T-helper 9 cell (primary cell): ENCODE results near the gene CLCNKA.
A peak's percentile ranks its signal among the peaks of the same experiment; 100 is the strongest.
"Not testable (repeated sequence)": the region's sequence is repeated elsewhere in the genome, so short reads cannot be mapped to it uniquely, and the experiment has no call there.

ENCODE experiments used
- DNase-seq: peaks from one replicate; pipeline ENCODE4 v3.0.0-alpha.2; 2020

The CLCNKA gene

DNA sequence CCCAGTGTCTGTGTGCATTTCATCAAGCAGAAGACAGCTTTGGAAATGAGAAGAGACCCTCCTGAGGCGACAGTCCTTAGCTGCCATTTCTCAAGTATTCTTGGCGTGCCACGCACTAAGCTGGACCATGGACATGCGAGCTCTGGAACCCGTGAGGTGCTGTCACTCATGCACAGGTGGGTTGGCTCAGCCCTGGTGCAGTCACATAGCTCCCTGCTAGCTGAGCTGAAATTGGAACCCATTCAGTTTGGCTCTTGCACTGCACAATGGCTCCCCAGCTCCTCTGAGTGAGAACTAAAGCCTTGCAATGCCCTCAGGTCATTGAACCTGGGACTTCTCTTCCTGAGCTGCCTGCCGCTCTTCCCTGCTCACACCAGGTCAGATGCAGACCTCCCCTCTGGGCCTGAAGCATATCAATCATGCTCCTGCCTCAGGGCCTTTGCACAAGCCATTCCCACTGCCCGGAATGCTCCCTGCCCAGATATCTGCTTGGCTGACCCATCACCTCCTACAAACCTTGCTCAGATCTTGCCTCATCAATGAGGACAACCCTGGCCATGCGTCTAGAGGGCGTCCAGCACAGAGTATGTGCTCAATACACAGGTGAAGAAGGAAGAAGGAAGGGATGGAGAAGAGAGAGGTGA, 24.1 kb upstream of the CLCNKA start:
- DNase-seq = no peak

DNA sequence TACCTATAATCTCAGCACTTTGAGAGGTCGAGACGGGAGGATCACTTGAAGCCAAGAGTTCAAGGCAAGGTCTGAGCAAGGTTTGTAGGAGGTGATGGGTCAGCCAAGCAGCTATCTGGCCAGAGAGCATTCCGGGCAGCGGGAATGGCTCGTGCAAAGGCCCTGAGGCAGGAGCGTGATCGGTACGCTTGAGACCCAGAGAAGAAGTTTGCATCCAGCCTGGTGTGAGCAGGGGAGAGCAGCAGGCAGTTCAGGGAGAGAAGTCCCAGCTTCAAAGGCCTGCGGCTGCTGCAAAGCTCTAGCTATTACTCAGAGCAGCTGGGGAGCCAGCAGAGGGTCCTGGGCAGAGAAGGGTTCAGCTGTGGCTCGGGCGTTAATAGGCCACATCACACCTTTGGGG, 22.9 kb upstream of the CLCNKA start:
- no peak for DNase-seq

DNA sequence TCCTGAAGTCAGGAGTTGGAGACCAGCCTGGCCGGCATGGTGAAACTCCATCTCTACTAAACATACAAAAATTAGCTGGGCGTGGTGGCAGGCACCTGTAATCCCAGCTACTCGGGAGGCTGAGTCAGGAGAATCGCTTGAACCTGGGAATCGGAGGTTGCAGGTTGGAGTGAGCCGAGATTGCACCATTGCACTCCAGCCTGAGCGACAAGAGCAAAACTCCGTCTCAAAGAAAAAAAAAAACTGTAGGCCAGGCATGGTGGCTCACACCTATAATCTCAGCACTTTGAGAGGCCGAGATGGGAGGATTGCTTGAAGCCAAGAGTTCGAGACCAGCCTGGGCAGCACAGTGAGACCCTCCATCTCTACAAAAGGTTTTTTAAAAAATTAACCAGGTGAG, 20.6 kb upstream of the CLCNKA start:
- DNase-seq = not testable (repeated sequence)

DNA sequence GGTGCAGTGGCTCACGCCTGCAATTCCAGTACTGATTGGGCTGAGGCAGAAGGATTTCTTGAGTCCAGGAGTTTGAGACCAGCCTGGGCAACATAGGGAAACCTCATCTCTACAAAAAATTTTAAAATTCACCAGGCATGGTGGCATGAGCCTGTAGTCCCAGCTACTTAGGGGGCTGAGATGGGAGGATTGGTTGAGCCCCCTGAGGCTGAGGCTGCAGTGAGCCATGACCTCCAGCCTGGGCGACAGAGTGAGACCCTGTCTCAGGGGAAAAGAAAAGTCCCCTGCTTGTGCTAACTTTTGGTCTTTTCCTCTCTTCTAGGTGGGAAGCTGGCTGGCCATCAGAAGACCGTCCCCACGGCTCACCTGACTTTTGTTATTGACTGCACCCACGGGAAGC, 16.2 kb upstream of the CLCNKA start:
- no peak for DNase-seq

DNA sequence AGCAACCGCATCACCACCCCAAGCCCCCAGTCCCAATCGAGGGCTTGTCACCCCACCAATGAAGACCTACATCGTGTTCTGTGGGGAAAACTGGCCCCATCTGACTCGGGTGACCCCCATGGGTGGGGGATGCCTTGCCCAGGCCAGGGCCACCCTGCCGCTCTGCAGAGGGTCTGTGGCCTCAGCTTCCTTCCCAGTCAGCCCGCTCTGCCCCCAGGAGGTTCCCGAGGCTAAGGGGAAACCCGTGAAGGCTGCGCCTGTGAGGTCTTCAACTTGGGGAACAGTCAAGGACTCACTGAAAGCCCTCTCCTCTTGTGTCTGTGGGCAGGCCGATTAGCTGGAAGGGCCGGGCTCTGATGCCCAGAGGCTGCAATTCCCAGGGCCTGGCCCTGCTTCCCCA, 15.8 kb upstream of the CLCNKA start:
- DNase-seq = no peak

DNA sequence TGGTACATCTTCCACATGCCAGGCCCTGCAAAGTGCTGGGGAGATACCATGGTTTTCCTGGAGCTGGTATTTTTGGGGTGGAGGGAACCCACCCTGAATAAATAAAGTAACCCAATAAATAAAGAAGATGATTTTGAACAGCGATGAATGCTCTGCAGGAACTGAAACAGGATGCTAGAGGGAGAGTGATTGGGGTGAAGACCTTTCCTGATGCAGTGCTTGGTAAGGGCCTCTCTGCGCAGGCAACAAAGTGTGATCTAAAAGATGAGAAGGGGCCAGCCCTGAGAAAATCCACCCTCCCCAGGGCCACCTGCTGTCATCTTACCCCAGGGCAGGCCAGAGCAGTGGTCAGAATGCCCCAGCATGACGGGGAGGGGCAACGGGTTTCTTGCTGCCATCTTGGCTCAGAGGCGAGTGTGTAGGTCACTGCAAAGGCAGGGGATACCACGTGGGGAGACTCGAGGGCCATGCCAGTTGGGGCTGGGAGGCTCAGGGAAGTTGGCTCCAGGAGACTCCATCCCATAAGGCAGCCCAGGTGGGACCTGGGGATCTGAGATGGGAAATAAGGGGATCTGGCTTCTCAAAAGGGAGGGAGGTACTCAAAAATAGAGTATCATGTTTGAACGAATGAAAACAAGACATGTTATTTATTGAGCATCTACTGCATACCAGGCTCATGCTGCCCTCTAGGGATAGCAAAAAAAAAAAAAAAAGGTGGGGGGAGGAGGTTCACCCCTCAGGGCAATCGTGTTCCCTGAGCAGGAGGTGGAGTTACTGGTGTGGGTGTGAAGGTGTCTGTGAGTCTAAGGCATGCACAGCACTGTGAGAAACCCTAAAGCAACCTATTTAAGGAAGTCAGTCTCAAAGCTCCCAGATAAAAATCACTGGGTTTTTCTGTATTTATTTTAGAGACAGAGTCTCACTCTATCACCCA, 15.0 kb upstream of the CLCNKA start:
- no peak for DNase-seq

DNA sequence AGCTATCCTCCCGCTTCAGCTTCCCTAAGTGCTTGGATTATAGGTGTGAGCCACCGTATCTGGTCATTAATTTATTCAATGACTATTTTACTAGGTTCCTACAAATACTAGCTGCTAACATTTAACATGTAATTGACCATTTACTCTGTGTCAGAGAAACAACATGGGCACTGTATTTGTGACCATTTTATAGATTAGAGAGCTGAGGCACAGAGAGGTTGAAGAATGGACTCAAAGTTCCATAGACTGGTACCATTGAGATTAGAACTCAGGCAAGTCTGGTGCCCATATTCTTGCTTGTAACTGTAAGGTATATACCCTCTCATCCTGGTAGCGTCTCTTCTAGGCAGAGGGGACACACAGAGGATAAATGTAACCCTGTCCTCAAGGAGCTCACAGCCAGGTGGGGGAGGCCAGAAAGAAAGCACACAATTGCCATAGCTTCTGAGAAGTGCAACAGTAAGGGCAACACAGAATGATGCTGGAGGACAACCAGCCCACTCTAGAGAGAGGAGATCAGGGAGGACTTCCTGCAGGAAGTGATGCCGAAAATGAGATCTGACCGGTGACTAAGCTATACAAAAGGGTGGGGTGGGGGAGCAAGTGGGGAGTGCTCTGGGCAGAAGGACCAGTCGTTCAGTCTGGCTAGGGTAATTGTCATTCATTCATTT, 14.0 kb upstream of the CLCNKA start:
- no peak for DNase-seq

DNA sequence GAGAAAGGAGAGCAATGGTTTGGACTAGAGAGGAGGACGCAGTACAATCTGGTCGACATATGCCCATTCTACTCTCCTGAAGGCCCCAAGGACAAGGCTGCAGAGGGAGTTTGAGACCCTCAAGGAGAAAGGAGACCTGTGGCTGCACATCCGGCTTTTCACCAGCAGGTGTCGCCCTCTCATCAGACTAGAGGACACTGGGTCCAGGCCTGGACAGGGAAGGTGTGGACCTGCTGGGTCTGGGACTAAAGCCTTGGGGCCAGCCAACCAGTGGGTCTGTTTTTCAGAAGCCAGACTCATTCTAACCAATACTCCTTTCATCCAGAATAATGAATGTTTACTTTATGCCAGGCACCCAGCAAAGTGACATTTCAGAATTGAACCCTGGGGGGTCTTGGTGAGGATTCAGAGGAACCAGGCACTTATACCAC, 12.8 kb upstream of the CLCNKA start:
- peak; percentile 69 for DNase-seq

DNA sequence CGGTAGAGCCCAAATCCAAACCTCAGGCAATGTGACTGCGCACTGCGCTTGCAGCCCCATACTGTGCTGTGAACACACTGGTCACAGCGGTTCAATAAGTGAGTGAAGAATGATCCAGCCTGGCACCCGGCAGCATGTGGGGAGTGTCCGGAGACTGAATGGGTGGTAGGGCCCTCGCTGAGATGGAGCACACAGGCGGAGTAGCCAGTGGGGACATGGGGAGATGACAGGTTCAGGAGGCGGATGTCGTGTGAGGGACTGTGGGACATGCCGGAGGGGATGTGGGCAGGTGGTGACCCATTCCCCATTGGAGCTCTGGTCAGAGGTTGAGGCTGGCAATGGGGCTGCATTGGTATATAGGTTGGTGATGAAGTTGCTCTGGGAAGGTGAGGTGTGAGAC, 12.2 kb upstream of the CLCNKA start:
- DNase-seq = no peak

DNA sequence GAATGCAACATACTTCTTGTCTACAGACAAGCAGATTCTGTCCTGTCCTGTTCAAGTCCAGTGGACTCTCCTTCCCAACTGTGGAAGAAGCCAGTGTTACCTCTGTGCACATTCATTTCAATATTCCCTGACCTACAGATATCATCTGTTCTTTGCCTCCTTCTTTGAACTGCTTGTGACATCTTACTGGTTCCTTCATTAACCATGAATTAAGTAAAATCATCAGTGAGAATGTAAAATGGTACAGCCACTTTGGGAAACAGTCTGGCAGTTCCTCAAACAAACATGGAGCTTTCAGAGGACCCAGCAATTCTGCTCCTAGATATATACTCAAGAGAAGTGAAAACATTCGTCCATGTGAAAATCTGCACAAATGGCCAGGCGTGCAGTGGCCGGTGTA, 11.0 kb upstream of the CLCNKA start:
- no peak for DNase-seq

DNA sequence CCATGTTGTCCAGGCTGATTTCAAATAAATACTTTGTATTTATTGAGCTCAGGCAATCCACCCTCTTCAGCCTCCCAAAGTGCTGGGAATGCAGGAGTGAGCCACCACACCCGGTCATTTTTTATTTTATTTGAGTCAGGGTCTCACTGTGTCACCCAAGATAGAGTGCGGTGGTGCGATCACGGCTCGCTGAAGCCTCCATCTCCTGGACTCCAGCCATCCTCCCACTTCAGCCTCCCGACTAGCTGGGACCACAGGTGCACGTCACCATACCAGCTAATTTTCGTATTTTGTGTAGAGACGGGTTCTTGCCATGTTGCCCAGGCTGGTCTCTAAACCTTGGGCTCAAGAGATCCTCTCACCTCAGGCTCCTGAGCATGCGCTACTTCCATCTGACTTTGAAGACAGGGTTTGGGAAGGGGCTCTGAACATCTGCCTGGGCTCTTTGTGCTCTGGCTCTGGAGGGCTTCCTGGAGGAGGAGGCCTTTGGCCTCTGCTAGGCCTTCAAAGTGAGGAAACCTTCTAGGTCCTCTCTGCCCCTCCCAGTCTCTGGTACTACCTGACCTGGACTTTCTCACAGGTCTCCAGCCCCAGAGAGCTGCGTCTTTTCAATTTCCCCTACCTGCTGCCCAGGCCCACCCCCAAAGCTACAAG, 9.8 kb upstream of the CLCNKA start:
- no peak for DNase-seq

DNA sequence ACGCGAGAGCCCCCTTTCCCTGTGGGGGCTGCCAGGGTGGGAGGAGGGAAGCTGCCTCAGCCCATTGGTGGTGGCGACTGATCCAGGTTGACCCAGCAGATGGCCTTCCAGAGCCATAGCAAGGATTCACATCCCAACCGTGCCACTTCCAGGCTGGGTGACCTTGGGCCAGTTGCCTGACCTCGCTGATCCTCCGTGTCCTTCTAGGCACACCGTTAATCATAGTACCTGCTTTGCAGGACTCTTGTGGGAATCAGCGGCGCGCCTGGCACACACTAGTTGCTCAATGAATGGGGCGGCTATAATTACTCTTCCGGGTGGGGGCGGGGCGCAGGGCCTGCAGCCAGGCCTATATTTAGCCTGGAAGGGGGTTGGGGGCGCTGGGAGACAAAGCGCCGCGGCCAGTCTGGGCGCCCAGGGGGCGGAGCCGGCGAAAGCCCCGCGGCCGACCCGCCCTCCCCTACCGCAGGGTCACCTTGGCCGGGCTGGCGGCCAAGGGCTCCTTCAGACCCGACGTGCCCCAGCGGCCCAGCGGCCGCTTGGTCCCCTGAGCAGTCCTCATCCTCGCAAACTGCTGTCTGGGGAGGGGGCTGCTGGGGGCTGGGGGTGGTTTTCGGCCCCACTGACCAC, 9.1 kb upstream of the CLCNKA start:
- no peak for DNase-seq

DNA sequence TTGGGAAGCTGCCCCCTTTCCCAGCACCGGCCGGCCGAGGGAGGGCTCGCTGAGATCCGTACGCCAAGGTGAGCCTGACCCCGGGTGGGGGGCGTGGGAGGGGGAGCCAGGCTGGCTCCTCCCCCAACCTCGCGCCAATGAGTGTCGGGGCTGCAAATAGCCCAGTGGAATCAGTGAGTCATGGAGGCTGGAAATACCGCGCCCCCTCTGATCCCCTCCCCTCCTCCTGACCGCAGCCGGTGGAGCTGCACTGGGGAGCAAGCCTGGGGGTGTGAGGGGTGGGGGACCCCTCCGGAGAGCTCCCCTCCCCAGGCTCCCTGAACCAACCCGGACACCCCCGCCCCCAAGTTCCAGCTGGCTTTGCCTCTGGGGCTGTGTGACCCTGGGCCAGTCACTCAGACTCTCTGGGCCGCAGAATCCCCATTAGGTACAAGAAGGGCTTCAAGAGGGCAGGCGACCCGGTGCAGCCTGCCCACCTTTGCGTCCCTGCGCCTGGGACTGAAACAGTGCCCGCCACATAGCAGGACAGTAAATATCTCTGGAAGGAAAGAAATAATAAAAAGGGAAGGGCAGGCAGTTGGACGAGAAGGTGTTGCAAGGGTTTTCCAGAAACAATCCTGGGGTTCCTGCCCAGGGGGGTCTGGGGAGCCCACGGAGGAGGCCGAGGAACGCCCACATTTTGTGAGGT, 8.5 kb upstream of the CLCNKA start:
- DNase-seq = no peak

DNA sequence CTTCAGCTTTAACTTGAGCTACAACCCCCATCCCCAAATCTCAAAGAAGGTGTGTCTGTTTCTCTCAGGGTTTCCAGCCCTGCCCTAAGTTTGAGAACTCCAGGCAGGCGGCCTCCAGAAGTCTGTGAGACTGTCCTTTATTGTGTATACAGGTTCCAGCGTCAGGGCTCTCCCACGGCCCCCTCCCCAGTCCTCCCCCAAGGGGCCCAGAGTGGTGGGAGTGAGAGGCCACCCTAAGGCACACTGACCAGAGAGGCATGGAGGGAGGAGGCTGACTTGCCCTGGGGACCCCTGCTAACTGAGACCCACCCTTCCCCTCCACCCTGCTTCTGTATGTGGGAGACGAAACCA, 8.0 kb upstream of the CLCNKA start:
- no peak for DNase-seq

DNA sequence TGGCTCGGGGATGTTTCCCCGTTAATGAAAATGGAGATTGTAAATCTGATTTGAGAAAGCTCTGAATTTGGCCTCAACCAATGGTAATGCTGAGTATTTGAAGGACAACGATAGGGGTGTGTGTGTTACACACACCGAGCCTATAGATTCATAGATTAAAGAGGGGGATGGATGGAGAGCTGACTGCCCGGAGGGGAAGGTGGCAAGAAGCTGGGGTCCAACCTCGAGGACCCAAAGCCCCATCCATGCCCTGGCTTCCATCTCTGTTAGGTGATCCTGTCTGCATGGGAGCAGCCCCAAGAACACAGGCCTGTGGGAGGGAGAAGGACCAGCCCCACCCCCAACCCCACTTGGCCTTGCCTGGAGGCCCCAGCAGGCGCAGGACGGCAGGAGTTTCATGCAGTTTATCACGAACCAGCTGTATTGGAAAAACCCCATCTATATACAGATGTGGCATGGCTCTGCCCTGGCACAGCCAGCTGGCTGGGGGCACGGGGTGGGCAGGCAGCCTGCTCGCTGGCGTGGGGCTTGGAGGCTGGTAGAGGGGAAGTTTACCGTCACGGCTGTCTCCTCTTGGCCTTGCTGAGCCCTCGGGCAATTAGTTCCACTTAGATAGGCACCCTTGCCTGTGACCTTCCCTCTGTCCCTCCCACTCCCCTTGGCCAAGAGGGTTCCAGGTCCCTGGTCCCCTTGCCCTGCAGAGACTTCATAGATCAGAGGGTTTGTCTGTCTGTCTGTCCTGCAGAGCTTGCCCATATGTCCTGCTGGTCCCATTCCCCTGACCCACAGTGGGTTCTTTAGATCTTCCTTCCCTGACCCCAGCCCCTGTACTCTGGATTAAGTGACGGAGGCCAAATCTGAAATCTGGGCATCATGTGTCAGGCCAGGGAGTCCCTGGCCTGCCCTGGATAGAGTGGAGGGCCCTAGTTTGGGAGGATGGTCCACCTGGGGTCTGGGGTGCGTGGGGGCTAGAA, 7.0 kb upstream of the CLCNKA start:
- no peak for DNase-seq

DNA sequence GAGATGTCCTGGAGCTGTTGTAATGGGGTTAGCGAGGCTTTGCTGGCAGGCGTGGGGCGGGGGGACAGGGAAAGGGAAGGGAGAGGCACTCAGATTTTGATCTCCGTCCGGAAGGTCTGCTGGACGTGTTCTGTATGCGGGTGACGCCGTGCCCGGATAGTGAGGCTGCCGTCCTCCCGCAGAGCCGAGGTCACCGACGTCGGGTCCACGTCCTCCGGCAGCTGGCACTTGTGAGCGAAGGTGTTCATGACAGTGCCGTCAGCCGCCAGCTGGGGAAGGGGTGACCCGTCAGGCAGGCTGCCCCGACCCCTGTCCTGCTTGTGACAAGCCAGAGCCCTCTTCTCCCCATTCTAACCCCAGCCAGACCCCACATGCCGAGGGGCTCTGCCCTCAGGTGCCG, 6.3 kb upstream of the CLCNKA start:
- no peak for DNase-seq

DNA sequence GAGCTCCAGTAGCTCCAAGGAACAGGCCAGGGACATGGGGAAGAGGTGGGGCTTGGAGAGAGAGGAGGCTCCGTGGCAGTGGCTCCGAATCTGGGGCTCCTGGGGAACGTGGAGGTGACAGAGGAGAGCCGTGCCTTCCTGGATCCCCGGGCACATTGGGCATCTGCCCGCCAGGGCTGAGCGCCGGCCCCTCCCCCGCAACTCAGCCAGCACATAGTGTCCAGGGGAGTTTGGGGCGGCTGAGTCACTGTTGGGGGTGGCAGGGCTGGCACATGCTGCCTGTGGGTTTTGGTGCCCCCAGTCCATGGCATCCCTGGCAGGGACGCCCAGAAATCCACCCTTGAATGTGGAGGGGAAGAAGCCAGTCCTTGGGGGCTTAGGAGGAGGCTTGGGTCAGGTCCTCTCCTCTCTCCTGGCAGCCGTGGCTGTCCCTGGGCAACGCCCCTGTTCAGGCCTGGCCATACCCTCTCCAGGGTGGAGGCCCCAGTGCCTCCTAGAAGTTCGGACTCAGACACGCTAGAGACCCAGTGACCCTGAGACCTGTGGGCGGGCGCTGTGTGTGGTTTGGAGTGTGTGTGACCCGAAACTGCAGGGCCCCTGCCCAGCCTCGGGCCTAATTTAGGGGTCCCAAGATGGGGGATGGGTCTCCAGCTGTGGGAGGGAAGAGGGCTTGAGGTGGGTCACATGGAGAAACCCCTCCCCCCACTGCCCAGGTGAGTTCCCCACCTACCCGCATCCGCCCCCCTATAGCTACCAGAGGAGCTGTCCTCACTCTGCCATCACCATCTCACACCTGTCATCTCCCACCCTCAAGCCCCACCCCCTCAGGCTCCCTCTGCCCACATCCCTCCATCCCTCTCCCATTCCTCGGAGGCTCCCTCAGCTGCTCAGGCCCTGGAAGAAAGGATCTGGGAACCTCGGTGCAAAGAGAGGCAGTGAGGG, 5.6 kb upstream of the CLCNKA start:
- DNase-seq = no peak

DNA sequence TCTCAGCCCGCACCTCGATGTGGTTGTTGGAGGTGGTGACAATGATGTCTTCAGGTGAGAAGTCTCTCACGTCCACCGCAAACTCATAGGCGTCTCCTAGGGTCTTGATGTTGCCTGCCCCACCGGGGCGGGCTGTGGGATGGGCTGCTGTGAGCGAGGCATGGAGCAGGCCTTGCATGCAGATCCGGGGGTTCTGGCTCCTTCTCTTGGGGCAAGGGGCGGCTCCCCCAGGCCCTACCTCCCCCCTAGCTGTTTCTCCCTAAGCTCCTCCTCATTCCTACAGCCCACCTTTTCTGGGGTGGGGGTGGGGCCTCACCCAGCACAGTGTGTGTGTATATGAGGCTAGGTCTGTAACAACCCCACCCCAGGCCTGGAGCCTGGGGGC, 4.8 kb upstream of the CLCNKA start:
- DNase-seq = no peak

DNA sequence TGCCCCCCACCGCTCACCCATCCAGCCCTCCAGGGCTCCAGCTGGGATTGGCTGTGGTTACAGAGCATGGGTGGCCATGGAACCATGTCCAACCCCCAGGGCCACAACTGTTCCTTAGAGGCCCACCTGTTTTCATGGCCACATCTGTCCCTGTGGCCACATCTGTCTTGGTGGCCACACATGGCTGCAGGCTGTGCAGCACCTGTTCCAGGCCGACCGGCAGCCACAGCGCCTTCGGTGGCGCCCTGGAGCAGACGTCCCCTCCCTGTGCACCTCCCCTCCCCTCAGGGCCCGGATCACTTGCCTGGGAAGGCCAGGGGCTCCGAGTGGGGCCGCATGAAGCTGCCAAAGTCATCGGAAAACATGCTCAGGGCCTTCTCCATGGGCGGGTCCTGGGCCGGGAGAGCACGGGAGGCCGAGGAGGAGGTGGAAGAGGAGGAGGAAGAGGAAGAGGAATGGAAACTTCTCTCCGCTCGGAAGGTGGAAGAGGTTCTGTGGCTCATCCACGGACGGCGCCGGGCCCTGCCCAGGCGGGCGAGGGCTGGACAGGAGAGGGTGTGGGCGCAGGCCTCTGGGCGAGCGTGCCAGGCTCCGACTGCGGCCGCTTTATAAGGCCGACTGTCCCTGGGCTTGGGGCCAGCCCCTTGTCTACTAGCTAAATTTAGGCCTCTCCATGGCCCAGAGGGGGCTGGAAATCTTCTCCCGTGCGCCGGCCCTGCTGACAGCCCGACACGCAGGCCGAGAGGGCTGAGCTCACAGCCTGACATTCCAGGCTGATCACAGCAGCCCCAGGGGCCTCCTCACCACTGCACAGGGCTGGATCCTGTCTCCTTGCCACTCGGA, 4.2 kb upstream of the CLCNKA start, which contains the start of gene HSPB7:
TSS of gene HSPB7 (minus strand) at position 583 of the 843 bp plus-strand sequence. CDS start at position 503, 80 bp downstream.
- no peak for DNase-seq
